NCI-H774 (cell line): ENCODE measurements around the gene MAPK7.

Source experiments
- DNase-seq: peaks from one replicate; lab custom pipeline; 2025; lab: John Stamatoyannopoulos, UW

Gene MAPK7

GRCh38 chr17:19378416-19379360 is at the start of gene MAPK7:
Gene MAPK7, plus strand, starts transcription at chr17:19378498. Its CDS starts 403 bp downstream, at chr17:19378901.
- DNase-seq: no peak

DNA sequence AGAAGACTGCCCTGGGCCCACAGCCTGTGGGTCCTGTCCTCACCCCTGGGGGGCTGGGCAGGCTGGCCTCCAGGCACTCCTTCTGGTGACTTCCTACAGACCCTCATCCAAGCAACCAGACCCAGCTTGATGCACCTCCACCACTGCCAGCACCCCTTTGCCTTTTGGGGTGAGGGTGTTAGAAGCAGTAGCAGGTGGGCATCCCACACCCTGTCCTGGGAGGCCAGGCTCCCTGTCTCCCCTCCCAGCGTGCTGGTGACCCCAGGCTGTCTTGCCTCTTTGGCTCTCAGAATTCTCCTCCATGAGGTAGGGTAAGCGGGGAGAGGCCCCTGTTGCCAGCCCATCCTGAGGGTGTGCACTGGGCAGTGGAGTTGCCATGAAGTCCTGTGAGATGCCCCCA is 49.2 kb upstream of the MAPK7 start:
- DNase-seq: no peak

DNA sequence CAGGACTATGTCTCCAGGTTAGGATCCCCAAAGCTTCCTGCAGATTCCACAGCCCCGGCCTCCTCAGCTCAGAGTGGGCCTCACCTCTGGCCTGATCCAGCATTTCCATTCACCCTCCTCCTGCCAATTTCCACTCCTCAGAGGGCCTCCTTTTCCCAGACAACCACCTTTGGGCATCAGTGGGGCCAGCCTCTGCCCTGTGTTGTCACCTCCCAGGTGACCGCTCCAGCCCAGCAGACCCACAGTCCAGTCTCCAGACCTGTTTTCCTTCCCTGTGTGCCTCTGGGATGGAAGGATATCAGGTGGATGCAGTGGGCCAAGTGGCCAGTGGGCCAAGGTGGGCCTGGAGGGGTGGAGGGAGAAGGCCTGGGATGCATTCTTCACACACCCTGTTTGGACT is 48.5 kb upstream of the MAPK7 start:
- no peak for DNase-seq

DNA sequence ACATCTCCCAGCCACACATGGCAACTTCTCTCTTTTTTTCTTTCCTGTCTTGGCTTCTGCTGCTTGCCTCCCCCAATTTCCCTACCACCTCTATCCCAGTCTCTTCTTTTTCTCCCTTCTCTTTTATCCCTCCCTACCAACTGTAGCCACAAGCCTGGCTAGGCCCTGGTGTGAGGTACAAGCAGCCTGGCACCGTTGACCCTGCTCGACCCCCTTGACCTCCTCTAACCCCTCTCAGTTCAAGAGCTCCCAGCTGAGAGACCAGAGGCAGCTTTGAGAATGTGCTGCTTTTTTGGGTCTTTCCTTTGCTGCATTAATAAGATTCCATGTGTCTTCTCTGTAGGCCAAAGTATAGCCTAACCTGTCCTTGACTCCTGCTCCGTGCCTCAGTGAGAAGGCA is 48.0 kb upstream of the MAPK7 start:
- no peak for DNase-seq

DNA sequence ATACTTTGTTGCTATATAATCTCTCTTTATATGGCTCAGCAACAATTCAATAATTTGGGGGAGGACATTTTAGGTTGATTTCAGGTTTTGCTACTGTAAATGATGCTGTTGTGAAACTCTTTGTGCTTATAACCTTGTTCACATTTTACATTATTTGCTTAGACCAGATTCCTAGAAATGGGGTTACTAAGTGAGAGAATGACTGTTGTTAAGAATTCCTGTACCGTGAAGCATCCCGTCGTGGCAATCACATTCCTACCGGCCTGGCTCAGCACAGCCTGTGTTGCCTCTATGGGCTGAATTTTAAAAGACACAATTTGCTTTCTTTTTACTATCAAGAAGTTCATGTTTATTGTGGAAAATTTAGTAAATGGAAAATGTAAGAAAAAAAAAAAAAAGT is 47.2 kb upstream of the MAPK7 start:
- DNase-seq: no peak

DNA sequence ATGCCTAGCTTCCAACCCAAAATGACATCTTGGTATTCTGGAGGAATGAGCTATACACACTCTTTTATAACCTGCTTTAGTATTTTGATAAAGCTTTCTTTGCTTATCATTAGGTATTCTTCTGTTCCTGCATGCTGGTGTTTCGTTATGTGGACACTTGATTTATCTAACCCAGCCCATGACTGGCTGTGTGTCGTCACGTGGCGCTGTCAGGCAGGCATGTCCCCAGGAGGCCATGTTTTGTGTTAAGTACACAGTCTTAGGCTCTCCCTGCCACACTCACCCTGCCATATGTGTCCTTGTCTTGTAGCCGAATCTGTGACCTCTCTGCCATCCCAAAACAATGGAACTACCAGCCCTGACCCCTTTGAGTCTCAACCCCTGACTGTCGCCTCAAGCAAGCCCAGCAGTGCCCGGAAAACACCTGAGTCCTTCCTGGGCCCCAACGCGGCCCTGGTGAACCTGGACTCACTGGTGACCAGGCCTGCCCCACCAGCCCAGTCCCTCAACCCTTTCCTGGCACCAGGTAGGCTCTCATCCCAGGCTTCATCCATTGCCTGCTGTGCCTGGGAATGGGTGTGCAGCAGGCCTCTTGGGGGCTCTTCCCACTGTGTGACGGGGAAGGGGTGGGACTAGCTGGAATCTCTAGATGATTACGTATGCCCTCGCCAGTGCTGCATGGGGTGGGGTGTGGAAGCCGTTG is 46.6 kb upstream of the MAPK7 start:
- DNase-seq: no peak

GRCh38 chr17:19332371-19333131 is 45.7 kb upstream of the MAPK7 start:
- DNase-seq: no peak

DNA sequence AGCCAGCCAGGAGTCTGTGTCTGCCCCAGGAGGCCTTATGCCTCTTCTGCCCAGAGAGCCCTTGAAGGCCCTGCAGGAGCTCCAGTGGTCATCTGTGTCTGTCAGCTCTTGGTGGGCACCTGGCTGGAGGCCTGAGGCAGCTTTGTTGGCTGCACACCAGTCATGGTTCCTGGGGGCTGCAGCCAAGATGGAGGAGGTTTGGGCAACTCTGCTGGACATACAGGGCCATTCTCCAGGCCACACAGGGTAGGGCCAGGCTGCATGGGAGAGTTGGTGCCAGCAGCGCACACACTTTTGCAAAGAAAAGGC is 45.2 kb upstream of the MAPK7 start:
- no peak for DNase-seq

- DNase-seq: no peak
Observed at GRCh38 chr17:19333736-19334290, 44.5 kb upstream of the MAPK7 start.

GRCh38 chr17:19334331-19334730 is 44.0 kb upstream of the MAPK7 start:
- DNase-seq: no peak

GRCh38 chr17:19335951-19336631 is 42.2 kb upstream of the MAPK7 start:
- DNase-seq: no peak

- DNase-seq: no peak
Observed at GRCh38 chr17:19336938-19337711, 41.2 kb upstream of the MAPK7 start.

DNA sequence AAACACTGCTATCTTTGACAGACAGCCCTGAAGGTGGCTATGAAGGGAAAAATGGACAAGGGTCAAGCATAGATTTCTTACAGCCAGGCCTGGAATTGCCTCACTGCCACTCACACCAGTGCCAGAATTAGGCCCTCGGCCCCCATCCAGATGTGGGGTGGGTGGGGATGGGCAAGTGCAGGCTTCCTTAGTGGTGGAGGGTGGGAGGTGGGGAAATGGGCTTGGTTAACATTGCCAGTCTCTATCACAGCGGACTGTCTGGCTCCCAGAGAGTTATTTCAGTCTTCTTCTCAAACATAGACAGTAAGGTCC is 40.6 kb upstream of the MAPK7 start:
- no peak for DNase-seq

DNA sequence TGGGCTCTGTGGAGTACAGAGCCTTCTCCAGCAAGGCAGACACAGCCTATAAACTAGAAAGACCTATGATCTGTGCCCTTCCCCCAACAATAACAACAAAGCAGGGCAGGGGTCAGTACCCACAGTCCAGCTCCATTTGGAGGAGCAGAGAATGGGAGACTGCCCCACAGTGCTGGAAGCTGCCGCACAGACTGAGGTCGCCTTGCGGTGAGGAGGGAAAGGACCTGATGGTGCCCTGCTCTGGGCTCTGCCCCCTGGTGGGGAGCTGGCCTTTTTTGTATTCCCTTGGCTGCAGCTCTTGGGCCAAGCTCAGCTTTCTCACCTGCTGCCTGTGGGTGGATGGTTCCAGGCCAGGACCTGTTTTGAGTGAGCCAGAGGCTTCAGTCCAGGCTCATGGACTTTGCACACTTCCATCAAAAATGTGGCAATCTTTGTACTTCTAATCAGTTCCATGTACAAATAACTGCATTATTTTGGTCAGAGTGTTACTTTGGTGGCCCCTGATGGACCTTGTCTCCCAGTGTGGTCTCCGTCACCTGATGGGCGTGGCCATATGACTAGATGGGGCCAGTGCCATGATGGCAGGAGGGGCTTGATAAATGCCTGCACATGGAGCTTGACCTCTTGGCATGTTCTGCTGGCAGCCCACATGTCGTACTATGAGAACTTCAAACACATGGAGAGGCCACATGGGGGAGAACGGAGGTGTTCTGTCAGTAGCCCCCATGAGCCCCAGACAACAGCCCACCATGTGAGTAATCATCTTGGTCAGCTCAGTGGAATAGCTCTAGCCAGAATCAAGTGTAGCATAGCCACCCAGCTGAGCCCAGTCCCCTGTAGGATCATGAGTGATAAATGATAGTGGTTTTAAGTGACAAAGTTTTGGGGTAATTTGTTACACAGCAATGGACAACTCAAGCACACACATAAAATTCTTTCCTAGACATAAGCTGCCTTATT is 40.0 kb upstream of the MAPK7 start:
- DNase-seq: no peak

GRCh38 chr17:19339341-19339815 is 38.9 kb upstream of the MAPK7 start:
- DNase-seq: no peak

DNA sequence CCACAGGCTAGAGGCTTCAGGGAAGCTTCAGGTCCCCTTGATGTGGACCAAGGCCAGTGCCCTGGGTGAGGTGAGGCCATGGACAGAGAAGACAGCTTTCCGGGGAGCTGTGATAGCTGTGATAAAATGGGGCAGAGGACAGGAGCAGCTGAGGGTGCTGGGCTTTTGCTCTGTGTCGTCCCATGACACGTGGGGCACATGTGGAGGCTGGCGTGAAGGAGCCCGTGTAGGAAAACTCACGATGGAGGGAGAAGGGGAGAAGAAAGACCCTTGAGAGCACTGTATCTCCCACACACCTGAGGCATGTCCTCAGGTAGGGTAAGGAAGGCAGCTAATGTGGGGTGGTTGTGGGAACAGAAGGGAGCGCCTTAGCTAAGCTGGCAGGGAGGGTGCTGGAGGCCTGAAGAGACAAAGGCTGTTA is 37.1 kb upstream of the MAPK7 start:
- DNase-seq: no peak

GRCh38 chr17:19341641-19342610 is 36.4 kb upstream of the MAPK7 start:
- DNase-seq: no peak

- DNase-seq: no peak
Observed at GRCh38 chr17:19342611-19343255, 35.6 kb upstream of the MAPK7 start.
